Activated T-cell treated with anti-CD3 and anti-CD28 coated beads for 4 hours (primary cell): ENCODE results near the gene LLPH.
A peak's percentile ranks its signal among the peaks of the same experiment; 100 is the strongest.

Experiments
- DNase-seq: peaks from one replicate; pipeline ENCODE4 v3.0.0-alpha.2; 2020

The LLPH gene

GRCh38 chr12:66087365-66087943, 43.1 kb downstream of the LLPH start:
- DNase-seq: peak; percentile 27

DNA sequence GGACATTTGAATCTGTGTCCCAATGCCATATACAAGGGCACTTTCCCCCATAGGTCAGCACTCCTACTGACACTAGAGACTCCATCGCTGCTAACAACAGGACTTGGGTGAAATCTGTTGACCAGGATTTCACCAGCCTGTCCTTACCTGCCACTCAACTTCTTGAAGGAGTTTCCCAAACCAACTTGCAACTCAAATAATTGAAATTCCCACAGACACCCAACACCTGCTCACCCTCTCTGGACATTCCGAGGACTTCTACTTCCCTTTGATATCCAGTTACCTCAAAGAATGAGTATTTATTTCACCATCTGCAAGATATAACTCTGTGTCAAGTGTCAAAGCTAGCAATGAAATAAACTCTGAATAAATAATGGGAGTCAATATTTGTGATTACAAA, 44.6 kb downstream of the LLPH start:
- no peak for DNase-seq

DNA sequence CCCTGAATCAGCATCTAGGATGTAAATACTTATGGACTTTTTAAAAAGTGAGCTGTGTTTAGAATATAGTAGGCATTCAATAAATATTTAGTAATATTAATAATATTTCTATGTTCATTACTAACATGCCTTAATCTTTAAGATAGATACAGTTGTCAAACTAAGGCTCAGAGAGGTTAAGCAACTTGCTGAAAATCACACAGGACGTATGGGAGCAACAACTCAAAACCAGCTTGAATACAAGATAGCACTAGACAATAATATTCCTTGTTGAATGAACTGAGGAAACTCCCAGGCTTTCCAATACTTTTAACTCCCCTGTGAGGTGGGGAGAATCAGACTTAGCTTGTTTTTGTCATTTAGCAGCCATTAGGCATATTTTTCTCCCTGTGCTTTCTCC, 45.3 kb downstream of the LLPH start:
- no peak for DNase-seq

- DNase-seq: no peak
These were observed 46.8 kb downstream of the LLPH start for GRCh38 chr12:66083766-66084165.

DNA sequence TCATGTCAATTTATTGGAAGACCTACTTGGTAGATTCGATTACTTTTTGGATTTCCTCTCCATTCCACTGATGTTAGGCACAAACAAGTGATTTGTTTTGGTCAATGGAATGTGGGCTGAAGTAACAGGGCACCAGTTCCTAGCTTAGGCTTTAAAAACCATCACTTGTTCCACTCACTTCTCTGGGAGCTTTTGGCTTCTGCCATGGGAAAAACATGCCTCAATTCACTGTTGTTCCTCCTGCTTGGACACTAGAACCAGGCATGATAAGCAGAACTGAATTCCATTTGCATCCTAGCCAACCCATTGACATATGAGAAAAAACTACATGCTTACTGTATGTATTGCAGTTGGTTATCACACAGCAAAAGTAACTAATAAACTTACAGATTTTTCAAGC, 47.8 kb downstream of the LLPH start:
- no peak for DNase-seq

DNA sequence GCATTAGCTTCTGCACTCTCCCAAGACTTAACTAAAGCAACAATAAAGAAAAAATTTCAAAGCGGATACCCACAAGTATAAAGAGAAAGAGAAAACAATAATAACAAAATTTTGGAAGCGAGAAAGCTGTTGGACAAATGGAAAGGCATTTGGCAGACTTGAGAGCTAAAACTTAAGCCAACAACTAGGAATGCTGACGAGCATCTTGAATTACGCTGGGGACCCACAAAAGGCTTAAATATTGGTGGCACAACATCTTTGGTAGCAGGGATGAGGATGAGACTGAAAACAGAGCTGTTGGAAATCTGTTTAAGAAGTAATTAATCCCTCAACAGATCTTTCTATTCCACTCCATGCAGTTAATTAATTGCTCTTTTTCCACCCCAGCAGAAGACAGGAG, 49.8 kb downstream of the LLPH start:
- DNase-seq: no peak

- DNase-seq: no peak
These were observed 53.0 kb downstream of the LLPH start for GRCh38 chr12:66077542-66077941.

GRCh38 chr12:66074561-66074960, 56.0 kb downstream of the LLPH start:
- DNase-seq: no peak

DNA sequence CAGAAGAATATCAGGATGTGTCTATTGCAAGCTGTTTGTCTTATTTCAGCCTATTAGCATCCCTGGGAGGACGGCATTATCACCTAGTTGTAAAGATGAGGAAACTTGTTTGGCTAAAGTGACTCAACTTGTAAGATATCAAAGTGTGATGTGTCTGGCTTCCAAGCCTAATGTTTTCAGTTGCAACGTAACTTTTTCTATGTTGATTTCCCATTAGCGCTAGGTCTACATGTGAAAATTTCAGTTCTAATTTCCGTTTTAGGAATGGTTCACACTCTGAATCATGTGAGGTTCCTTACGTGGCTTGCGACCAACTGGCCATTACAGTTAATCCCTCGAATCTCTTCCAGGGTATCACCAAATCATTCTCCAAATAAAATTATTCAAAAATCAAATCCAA, 58.0 kb downstream of the LLPH start:
- no peak for DNase-seq

GRCh38 chr12:66072135-66072534, 58.4 kb downstream of the LLPH start:
- no peak for DNase-seq

GRCh38 chr12:66071549-66071948, 59.0 kb downstream of the LLPH start:
- DNase-seq: no peak

GRCh38 chr12:66070378-66071120, 60.0 kb downstream of the LLPH start:
- no peak for DNase-seq

- no peak for DNase-seq
These were observed 63.5 kb downstream of the LLPH start for GRCh38 chr12:66066929-66067523.
